Upper lobe of left lung (tissue), 6 donors: ENCODE data around the gene NAT8L. TPM values are rescaled to one million over a fixed set of nuclear protein-coding genes. Genes with fewer than 3 reads are reported as not detected.

ENCODE experiments used
- ATAC-seq, 2 donors: fragments of 200-7000 bp; cut with Tn5 transposase; one replicate each; pipeline ENCODE4 v1.9.1; 2022; ENCODE audit warnings: mild to moderate bottlenecking in 2 of 2, moderate library complexity in 2 of 2; ENCODE audit not compliant: low FRiP score in 2 of 2
- DNase-seq, 2 donors: peaks; one replicate each; pipeline ENCODE4 v3.0.0-alpha.2; 2019 to 2020
- H3K27ac ChIP-seq, 4 donors: fragments of 200-600 bp; sonication (generic); one replicate each; pipeline ENCODE4 v1.5.1; 2016 to 2019
- H3K27me3 ChIP-seq, 4 donors: fragments of 200-600 bp; sonication (generic); one replicate each; pipeline ENCODE4 v1.5.1; 2017 to 2019
- H3K36me3 ChIP-seq, 4 donors: fragments of 200-600 bp; sonication (generic); one replicate each; pipeline ENCODE4 v1.5.1; 2016 to 2019
- H3K4me1 ChIP-seq, 4 donors: fragments of 200-600 bp; sonication (generic); one replicate each; pipeline ENCODE4 v1.5.1; 2018 to 2019
- H3K4me3 ChIP-seq, 4 donors: fragments of 200-600 bp; sonication (generic); one replicate each; pipeline ENCODE4 v1.5.1; 2017 to 2019; ENCODE audit warnings: mild to moderate bottlenecking in 2 of 4, moderate library complexity in 1 of 4
- H3K9me3 ChIP-seq, 4 donors: fragments of 200-600 bp; sonication (generic); one replicate each; pipeline ENCODE4 v1.5.1; 2018 to 2019
- EP300 ChIP-seq, 4 donors: sonication (generic); formaldehyde crosslinking; IDR thresholded peaks; one replicate each; pipeline ENCODE4 v1.5.1; 2017; ENCODE audit warnings: antibody characterized with exemption in 4 of 4, control low read depth in 2 of 4
- POLR2A ChIP-seq, 4 donors: fragments of 450-650 bp; IDR thresholded peaks; one replicate each; pipeline ENCODE4 v1.5.1; 2016 to 2017; ENCODE audit warnings: antibody characterized with exemption in 4 of 4, mild to moderate bottlenecking in 2 of 4
- POLR2AphosphoS5 ChIP-seq, 2 donors: sonication (generic); formaldehyde crosslinking; IDR thresholded peaks; one replicate each; pipeline ENCODE4 v1.5.1; 2017; ENCODE audit warnings: antibody characterized with exemption in 2 of 2
- WGBS, 2 donors: methylation state at CpG; one replicate each; pipeline ENCODE4 v1.1.5; 2017 to 2018; 5-methylcytosine and 5-hydroxymethylcytosine counted together
- total RNA-seq, 6 donors: library from RNA; depleted of rRNA in 4 of 6; stranded (reverse); fragments of >200 nt in 4 of 6; gene quantifications; one replicate each; pipeline versions ENCODE4 v1.1.0 to v1.2.1, GENCODE V29; 2016 to 2021
- TF ChIP-seq, protein P1 (sequence below), 6 experiments: fragments of 450-650 bp in 4 of 6; fragments of 200-600 bp in 2 of 6; sonication (generic) in 2 of 6; IDR thresholded peaks; one replicate each; pipeline ENCODE4 v1.5.1; 2016 to 2019; ENCODE audit warnings: antibody characterized with exemption in 6 of 6
- donor health status: DM: no; HTN: no; CAD: no; lungs with moderate emphysema.
- donor health status: DM: no; HTN: yes; CAD: no; lungs with severe emphysema.

NAT8L gene
- total RNA-seq, 6 donors from 2014 or later = 0.15 to 0.37 (median 0.30) TPM; not detected in 2

GRCh38 chr4:2068198-2068470 lies 9.0 kb downstream of the NAT8L start:
- WGBS, 2 donors = 96 to 99% methylated on average over 13 of the region's 13 CpGs
- DNase-seq (no peak), ATAC-seq (no peak)
- Histone ChIP-seq H3K9me3 (no peaks in the 10 kb centered on the region), H3K27me3 (no peaks in the 10 kb centered on the region), H3K4me1 (no peaks in the 10 kb centered on the region), H3K36me3 (no peaks in the 10 kb centered on the region), H3K4me3 (no peak overlapping the region), H3K27ac (no peak overlapping the region)
- no peak for TF ChIP-seq EP300 (IDR thresholded peaks at IDR 0.05)
- no peak for TF ChIP-seq POLR2A (IDR thresholded peaks at IDR 0.05)
- no peak for TF ChIP-seq POLR2AphosphoS5 (IDR thresholded peaks at IDR 0.05)
- TF ChIP-seq, protein P1, sequence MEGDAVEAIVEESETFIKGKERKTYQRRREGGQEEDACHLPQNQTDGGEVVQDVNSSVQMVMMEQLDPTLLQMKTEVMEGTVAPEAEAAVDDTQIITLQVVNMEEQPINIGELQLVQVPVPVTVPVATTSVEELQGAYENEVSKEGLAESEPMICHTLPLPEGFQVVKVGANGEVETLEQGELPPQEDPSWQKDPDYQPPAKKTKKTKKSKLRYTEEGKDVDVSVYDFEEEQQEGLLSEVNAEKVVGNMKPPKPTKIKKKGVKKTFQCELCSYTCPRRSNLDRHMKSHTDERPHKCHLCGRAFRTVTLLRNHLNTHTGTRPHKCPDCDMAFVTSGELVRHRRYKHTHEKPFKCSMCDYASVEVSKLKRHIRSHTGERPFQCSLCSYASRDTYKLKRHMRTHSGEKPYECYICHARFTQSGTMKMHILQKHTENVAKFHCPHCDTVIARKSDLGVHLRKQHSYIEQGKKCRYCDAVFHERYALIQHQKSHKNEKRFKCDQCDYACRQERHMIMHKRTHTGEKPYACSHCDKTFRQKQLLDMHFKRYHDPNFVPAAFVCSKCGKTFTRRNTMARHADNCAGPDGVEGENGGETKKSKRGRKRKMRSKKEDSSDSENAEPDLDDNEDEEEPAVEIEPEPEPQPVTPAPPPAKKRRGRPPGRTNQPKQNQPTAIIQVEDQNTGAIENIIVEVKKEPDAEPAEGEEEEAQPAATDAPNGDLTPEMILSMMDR (IDR thresholded peaks at IDR 0.05) = no peak

- ATAC-seq (no peak), DNase-seq (peak in 1 of 2 donors; percentile 58)
- no peaks in the 10 kb centered on the region for H3K36me3 ChIP-seq
Observed at GRCh38 chr4:2068566-2068965, 9.4 kb downstream of the NAT8L start.

DNA sequence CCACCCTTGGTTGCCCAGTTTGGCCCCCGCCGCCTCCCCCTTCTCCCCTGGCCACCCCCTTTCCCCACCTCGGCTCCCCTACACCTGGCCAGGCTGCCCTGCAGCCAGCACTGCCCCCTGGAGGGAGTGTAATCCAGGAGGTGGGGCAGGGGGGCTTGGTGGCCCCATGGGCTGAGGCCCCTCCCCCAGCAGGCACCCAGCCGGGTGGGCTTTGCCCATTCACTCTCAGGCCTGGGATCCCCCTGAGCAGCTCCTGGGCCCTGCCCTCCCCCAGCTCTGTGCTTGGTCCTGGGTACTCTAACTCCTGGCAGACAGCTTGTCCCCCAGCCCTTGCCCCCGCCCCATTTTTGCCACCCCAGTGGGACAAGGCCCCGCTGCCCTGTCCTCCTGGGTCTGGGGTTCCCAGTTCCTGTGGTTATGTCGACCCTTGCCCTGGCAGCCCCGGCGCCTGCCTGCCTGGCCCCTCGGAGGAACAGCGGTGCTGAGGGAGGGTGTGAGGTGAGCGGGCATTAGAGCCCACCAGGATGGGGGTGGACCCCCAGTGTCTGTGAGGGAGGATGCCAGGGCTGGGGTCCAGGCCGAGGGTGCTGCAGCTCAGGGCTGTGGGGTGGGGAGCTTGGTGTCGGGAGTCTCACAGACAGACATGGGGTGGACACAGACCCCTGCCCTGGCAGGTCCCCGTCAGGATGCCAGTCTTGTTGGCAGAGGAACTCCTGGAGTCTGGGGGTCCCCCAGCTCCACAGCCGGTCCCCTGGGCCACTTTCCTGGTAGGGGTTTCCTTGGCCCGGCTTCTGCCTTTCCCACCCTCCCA lies 10.2 kb downstream of the NAT8L start:
- no peak for TF ChIP-seq POLR2AphosphoS5 (IDR thresholded peaks at IDR 0.05)
- TF ChIP-seq EP300 (IDR thresholded peaks at IDR 0.05) = no peak
- TF ChIP-seq, protein P1 (IDR thresholded peaks at IDR 0.05) = no peak
- no peak for TF ChIP-seq POLR2A (IDR thresholded peaks at IDR 0.05)
- WGBS, 2 donors = 76 to 84% methylated on average over 3 to 12 of the region's 17 CpGs
- Histone ChIP-seq H3K36me3 (no peaks in the 10 kb centered on the region), H3K27ac (no peak overlapping the region), H3K27me3 (no peaks in the 10 kb centered on the region), H3K9me3 (no peaks in the 10 kb centered on the region), H3K4me1 (no peaks in the 10 kb centered on the region), H3K4me3 (no peak overlapping the region)
- DNase-seq = peak in 1 of 2 donors; percentile 62
- no peak for ATAC-seq

More at GRCh38 chr4:2068566-2068965, 9.4 kb downstream of the NAT8L start:
- 67 to 89% methylated on average over 3 to 11 of the region's 11 CpGs for WGBS, 2 donors
- Histone ChIP-seq H3K27ac (no peak overlapping the region), H3K4me1 (no peaks in the 10 kb centered on the region), H3K4me3 (no peak overlapping the region), H3K9me3 (no peaks in the 10 kb centered on the region), H3K27me3 (no peaks in the 10 kb centered on the region)
- TF ChIP-seq, protein P1 (IDR thresholded peaks at IDR 0.05) = no peak

GRCh38 chr4:2069986-2070385 lies 10.9 kb downstream of the NAT8L start:
- H3K36me3 ChIP-seq = no peaks in the 10 kb centered on the region
- no peak for TF ChIP-seq POLR2A (IDR thresholded peaks at IDR 0.05)
- TF ChIP-seq, protein P1 (IDR thresholded peaks at IDR 0.05) = no peak
- TF ChIP-seq POLR2AphosphoS5 (IDR thresholded peaks at IDR 0.05) = no peak
- TF ChIP-seq EP300 (IDR thresholded peaks at IDR 0.05) = no peak
- WGBS, 2 donors = 73 to 89% methylated on average over 9 to 13 of the region's 14 CpGs
- H3K4me3 ChIP-seq = no peak overlapping the region
- H3K4me1 ChIP-seq = no peaks in the 10 kb centered on the region
- ATAC-seq = no peak
- no peaks in the 10 kb centered on the region for H3K9me3 ChIP-seq
- peak in 1 of 2 donors; percentile 66 for DNase-seq
- H3K27ac ChIP-seq = no peak overlapping the region
- no peaks in the 10 kb centered on the region for H3K27me3 ChIP-seq
